ENCODE results near the gene IFI30. TPM values are rescaled to one million over a fixed set of nuclear protein-coding genes. Genes with fewer than 3 reads are reported as not detected.
A peak's percentile ranks its signal among the peaks of the same experiment; 100 is the strongest.
"Not testable (repeated sequence)": the region's sequence is repeated elsewhere in the genome, so short reads cannot be mapped to it uniquely, and the experiment has no call there.

IFI30 gene
- total and polyA plus RNA-seq, 7 donors = 9.1 to 412 (median 45.7) TPM

GRCh38 chr19:18156268-18156667 lies 17.3 kb upstream of the IFI30 start:
- no peak for DNase-seq
- no peak for TF ChIP-seq EP300 (IDR thresholded peaks at IDR 0.05)
- TF ChIP-seq POLR2A (IDR thresholded peaks at IDR 0.05) = no peak
- peak overlapping the region; percentile 67 to 83 (median 75) for H3K27ac ChIP-seq
- H3K36me3 ChIP-seq = peaks cover 0 to 8% (median 6%) of the 10 kb centered on the region in 4 donors
- H3K27me3 ChIP-seq = no peaks in the 10 kb centered on the region
- H3K4me1 ChIP-seq = peaks cover 0 to 64% (median 58%) of the 10 kb centered on the region in 4 donors
- H3K9me3 ChIP-seq = no peaks in the 10 kb centered on the region
- intact Hi-C loops (cut with DNase I) = no loop called here
- H3K4me3 ChIP-seq = no peak overlapping the region
- WGBS, 2 donors = 85 to 93% methylated on average over 6 of the region's 6 CpGs

GRCh38 chr19:18156841-18157464 lies 16.7 kb upstream of the IFI30 start:
- Histone ChIP-seq H3K36me3 (peaks cover 0 to 8% (median 6%) of the 10 kb centered on the region in 4 donors), H3K9me3 (no peaks in the 10 kb centered on the region), H3K4me3 (no peak overlapping the region), H3K27me3 (no peaks in the 10 kb centered on the region), H3K27ac (peak overlapping the region; percentile 67 to 83 (median 75)), H3K4me1 (peaks cover 0 to 64% (median 57%) of the 10 kb centered on the region in 4 donors)
- DNase-seq = peak; percentile 96
- TF ChIP-seq EP300 (IDR thresholded peaks at IDR 0.05) (no peak), POLR2AphosphoS5 (IDR thresholded peaks at IDR 0.05) (peak; percentile 25 to 63 (median 54))
- intact Hi-C loops (cut with DNase I) = no loop called here
- WGBS, 2 donors = 19 to 48% methylated on average over 22 of the region's 22 CpGs

- Histone ChIP-seq H3K36me3 (peaks cover 0 to 14% (median 8%) of the 10 kb centered on the region in 4 donors), H3K4me3 (no peak overlapping the region), H3K4me1 (peaks cover 0 to 62% (median 57%) of the 10 kb centered on the region in 4 donors), H3K27ac (peak overlapping the region; percentile 67 to 83 (median 75)), H3K27me3 (no peaks in the 10 kb centered on the region), H3K9me3 (no peaks in the 10 kb centered on the region)
- WGBS, 2 donors = 21 to 52% methylated on average over 18 of the region's 18 CpGs
- no peak for TF ChIP-seq EP300 (IDR thresholded peaks at IDR 0.05)
- TF ChIP-seq POLR2AphosphoS5 (IDR thresholded peaks at IDR 0.05) = no peak
- no peak for TF ChIP-seq POLR2A (IDR thresholded peaks at IDR 0.05)
- TF ChIP-seq CTCF (IDR thresholded peaks at IDR 0.05) = no peak
- intact Hi-C loops (cut with DNase I) = no loop called here
- DNase-seq = no peak
Observed at GRCh38 chr19:18157465-18158063, 16.0 kb upstream of the IFI30 start.

GRCh38 chr19:18158467-18158866 lies 15.1 kb upstream of the IFI30 start:
- Histone ChIP-seq H3K27me3 (no peaks in the 10 kb centered on the region), H3K4me3 (no peak overlapping the region), H3K27ac (peak overlapping the region in 2 of 4 donors; percentile 81 to 83), H3K4me1 (peaks cover 0 to 60% (median 56%) of the 10 kb centered on the region in 4 donors), H3K36me3 (peaks cover 0 to 23% (median 15%) of the 10 kb centered on the region in 4 donors), H3K9me3 (no peaks in the 10 kb centered on the region)
- intact Hi-C loops (cut with DNase I) = no loop called here
- WGBS, 2 donors = 80 to 89% methylated on average over 4 of the region's 4 CpGs
- DNase-seq = no peak
- TF ChIP-seq CTCF (IDR thresholded peaks at IDR 0.05) (no peak), EP300 (IDR thresholded peaks at IDR 0.05) (no peak), POLR2A (IDR thresholded peaks at IDR 0.05) (no peak), POLR2AphosphoS5 (IDR thresholded peaks at IDR 0.05) (no peak)

GRCh38 chr19:18159059-18159616 lies 14.5 kb upstream of the IFI30 start:
- H3K27ac ChIP-seq; H3K9me3 ChIP-seq; H3K27me3 ChIP-seq; DNase-seq; H3K4me3 ChIP-seq; intact Hi-C loops (cut with DNase I): not testable (repeated sequence)
- WGBS, 2 donors = 92 to 93% methylated on average over 6 of the region's 6 CpGs
- peaks cover 0 to 30% (median 19%) of the 10 kb centered on the region in 4 donors for H3K36me3 ChIP-seq
- H3K4me1 ChIP-seq = peaks cover 0 to 54% (median 49%) of the 10 kb centered on the region in 4 donors

GRCh38 chr19:18159810-18160209 lies 13.8 kb upstream of the IFI30 start:
- intact Hi-C loops (cut with DNase I) = loop anchor here (2.0 to 5.0 kb wide), 2 partner anchors 47 to 153 kb away; partner anchors contain the start of gene ARRDC2
- no peaks in the 10 kb centered on the region for H3K9me3 ChIP-seq
- peak overlapping the region in 3 of 4 donors; percentile 73 to 77 (median 75) for H3K27ac ChIP-seq
- 96 to 97% methylated on average over 10 of the region's 10 CpGs for WGBS, 2 donors
- H3K36me3 ChIP-seq = peaks cover 0 to 36% (median 21%) of the 10 kb centered on the region in 4 donors
- H3K4me3 ChIP-seq = no peak overlapping the region
- TF ChIP-seq CTCF (IDR thresholded peaks at IDR 0.05) (no peak), EP300 (IDR thresholded peaks at IDR 0.05) (no peak), POLR2A (IDR thresholded peaks at IDR 0.05) (no peak), POLR2AphosphoS5 (IDR thresholded peaks at IDR 0.05) (no peak)
- no peaks in the 10 kb centered on the region for H3K27me3 ChIP-seq
- peaks cover 0 to 47% (median 44%) of the 10 kb centered on the region in 4 donors for H3K4me1 ChIP-seq
- no peak for DNase-seq
